Sigmoid colon (tissue), 7 donors: ENCODE results near the gene UBE2G1. TPM values are rescaled to one million over a fixed set of nuclear protein-coding genes. Genes with fewer than 3 reads are reported as not detected.
"Not testable (repeated sequence)": the region's sequence is repeated elsewhere in the genome, so short reads cannot be mapped to it uniquely, and the experiment has no call there.

Experiments
- DNase-seq: peaks from one replicate; pipeline ENCODE4 v3.0.0-alpha.2; 2019
- H3K27ac ChIP-seq, 4 donors: fragments of 200-600 bp; sonication (generic); one replicate each; pipeline ENCODE4 v1.5.1; 2016 to 2019; ENCODE audit warnings: mild to moderate bottlenecking in 1 of 4
- H3K27me3 ChIP-seq, 3 donors: fragments of 200-600 bp; sonication (generic); one replicate each; pipeline ENCODE4 v1.5.1; 2019; ENCODE audit warnings: mild to moderate bottlenecking in 1 of 3
- H3K36me3 ChIP-seq, 4 donors: fragments of 200-600 bp; sonication (generic); one replicate each; pipeline ENCODE4 v1.5.1; 2016 to 2019
- H3K4me1 ChIP-seq, 4 donors: fragments of 200-600 bp; sonication (generic); one replicate each; pipeline ENCODE4 v1.5.1; 2017 to 2019
- H3K4me3 ChIP-seq, 4 donors: fragments of 200-600 bp; sonication (generic); one replicate each; pipeline ENCODE4 v1.5.1; 2017 to 2019; ENCODE audit warnings: mild to moderate bottlenecking in 2 of 4, moderate library complexity in 1 of 4
- H3K9me3 ChIP-seq, 4 donors: fragments of 200-600 bp in 3 of 4; sonication (generic) in 3 of 4; one replicate each; pipeline versions ENCODE4 v1.5.1 to v1.6.1; 2013 to 2019
- CTCF ChIP-seq, 4 experiments: fragments of 450-650 bp in 3 of 4; fragments of 200-600 bp in 1 of 4; IDR thresholded peaks; one replicate each; pipeline ENCODE4 v1.5.1; 2016 to 2019; ENCODE audit warnings: antibody characterized with exemption in 4 of 4, mild to moderate bottlenecking in 3 of 4, moderate library complexity in 2 of 4
- EP300 ChIP-seq, 4 donors: sonication (generic); formaldehyde crosslinking; IDR thresholded peaks; one replicate each; pipeline ENCODE4 v1.6.1; 2017; ENCODE audit warnings: antibody characterized with exemption in 4 of 4
- POLR2A ChIP-seq, 2 donors: fragments of 450-650 bp; IDR thresholded peaks; one replicate each; pipeline ENCODE4 v1.6.1; 2016; ENCODE audit warnings: antibody characterized with exemption in 2 of 2, mild to moderate bottlenecking in 2 of 2, moderate library complexity in 2 of 2
- POLR2AphosphoS5 ChIP-seq, 4 donors: sonication (generic); formaldehyde crosslinking; IDR thresholded peaks; one replicate each; pipeline ENCODE4 v1.6.1; 2017; ENCODE audit warnings: antibody characterized with exemption in 4 of 4
- WGBS, 2 donors: extraction: QIAGEN DNeasy Blood & Tissue Kit; methylation state at CpG; one replicate each; pipeline ENCODE4 v1.1.7; 2013; 5-methylcytosine and 5-hydroxymethylcytosine counted together
- intact Hi-C: fragments of 100-400 bp; cut with DNase I; formaldehyde crosslinking; loops from one replicate; pipeline ENCODE4 v1.15.1; 2023
- polyA plus RNA-seq, 3 donors: library from polyadenylated mRNA; stranded (reverse); fragments of 200-250 nt; gene quantifications; one replicate each; pipeline ENCODE4 v1.2.3, GENCODE V29; 2013
- total RNA-seq, 4 donors: library from RNA; depleted of rRNA; stranded (reverse); fragments of >200 nt; gene quantifications; one replicate each; pipeline ENCODE4 v1.1.0, GENCODE V29; 2016
- donor health status: healthy with polysubstance abuse.
- donor health status: Bipolar disorder and iron deficiency.
- donor health status: healthy.

The UBE2G1 gene
- total and polyA plus RNA-seq, 7 donors: 20.5 to 111 (median 83.2) TPM

GRCh38 chr17:4354862-4355514 lies 11.5 kb downstream of the UBE2G1 start:
- Histone ChIP-seq H3K4me1 (peaks cover 0 to 77% (median 46%) of the 10 kb centered on the region in 4 donors), H3K27ac (no peak overlapping the region), H3K9me3 (no peaks in the 10 kb centered on the region), H3K36me3 (no peaks in the 10 kb centered on the region), H3K27me3 (no peaks in the 10 kb centered on the region), H3K4me3 (no peak overlapping the region)
- whole genome bisulfite sequencing, 2 donors: 74 to 87% methylated on average over 11 of the region's 11 CpGs
- TF ChIP-seq POLR2AphosphoS5 (IDR thresholded peaks at IDR 0.05): no peak
- no peak for TF ChIP-seq CTCF (IDR thresholded peaks at IDR 0.05)
- no peak for TF ChIP-seq POLR2A (IDR thresholded peaks at IDR 0.05)
- no peak for TF ChIP-seq EP300 (IDR thresholded peaks at IDR 0.05)
- DNase-seq: no peak
- intact Hi-C loops: no loop called here

GRCh38 chr17:4354206-4354605 lies 12.3 kb downstream of the UBE2G1 start:
- H3K27ac ChIP-seq: no peak overlapping the region

GRCh38 chr17:4350214-4350613 lies 16.3 kb downstream of the UBE2G1 start:
- H3K36me3 ChIP-seq, intact Hi-C loops, H3K4me3 ChIP-seq, H3K9me3 ChIP-seq, DNase-seq, H3K27ac ChIP-seq, H3K27me3 ChIP-seq: not testable (repeated sequence)
- WGBS, 2 donors: 95 to 96% methylated on average over 2 of the region's 2 CpGs
- H3K4me1 ChIP-seq: peaks cover 0 to 52% (median 44%) of the 10 kb centered on the region in 4 donors

More at GRCh38 chr17:4354206-4354605, 12.3 kb downstream of the UBE2G1 start:
- intact Hi-C loops: no loop called here
- no peaks in the 10 kb centered on the region for H3K9me3 ChIP-seq
- no peak for DNase-seq
- H3K36me3 ChIP-seq: no peaks in the 10 kb centered on the region
- no peak overlapping the region for H3K4me3 ChIP-seq
- no peaks in the 10 kb centered on the region for H3K27me3 ChIP-seq
- 67 to 79% methylated on average over 2 of the region's 2 CpGs for WGBS, 2 donors
- H3K4me1 ChIP-seq: peaks cover 0 to 70% (median 41%) of the 10 kb centered on the region in 4 donors
- TF ChIP-seq POLR2A (IDR thresholded peaks at IDR 0.05) (no peak), EP300 (IDR thresholded peaks at IDR 0.05) (no peak), POLR2AphosphoS5 (IDR thresholded peaks at IDR 0.05) (no peak), CTCF (IDR thresholded peaks at IDR 0.05) (no peak)

GRCh38 chr17:4345581-4346252 lies 20.8 kb downstream of the UBE2G1 start:
- Histone ChIP-seq H3K9me3 (no peaks in the 10 kb centered on the region), H3K27me3 (no peaks in the 10 kb centered on the region), H3K27ac (no peak overlapping the region), H3K4me1 (peaks cover 0 to 60% (median 54%) of the 10 kb centered on the region in 4 donors), H3K4me3 (no peak overlapping the region), H3K36me3 (no peaks in the 10 kb centered on the region)
- no peak for DNase-seq
- WGBS, 2 donors: 88 to 91% methylated on average over 2 of the region's 2 CpGs
- TF ChIP-seq CTCF (IDR thresholded peaks at IDR 0.05) (no peak), POLR2AphosphoS5 (IDR thresholded peaks at IDR 0.05) (no peak), EP300 (IDR thresholded peaks at IDR 0.05) (no peak), POLR2A (IDR thresholded peaks at IDR 0.05) (no peak)
- intact Hi-C loops: no loop called here

GRCh38 chr17:4344926-4345325 lies 21.5 kb downstream of the UBE2G1 start:
- H3K27me3 ChIP-seq: no peaks in the 10 kb centered on the region
- TF ChIP-seq POLR2AphosphoS5 (IDR thresholded peaks at IDR 0.05) (no peak), EP300 (IDR thresholded peaks at IDR 0.05) (no peak), CTCF (IDR thresholded peaks at IDR 0.05) (no peak), POLR2A (IDR thresholded peaks at IDR 0.05) (no peak)

More at GRCh38 chr17:4344926-4345325, 21.5 kb downstream of the UBE2G1 start:
- Histone ChIP-seq H3K4me3 (no peak overlapping the region), H3K36me3 (no peaks in the 10 kb centered on the region), H3K27ac (no peak overlapping the region), H3K9me3 (no peaks in the 10 kb centered on the region), H3K4me1 (peaks cover 0 to 59% (median 52%) of the 10 kb centered on the region in 4 donors)
- intact Hi-C loops: no loop called here
- no peak for DNase-seq
- WGBS, 2 donors: 74 to 85% methylated on average over 1 of the region's 1 CpG
